Colonic mucosa (tissue), 4 donors: ENCODE data around the gene MDFI. TPM values are rescaled to one million over a fixed set of nuclear protein-coding genes. Genes with fewer than 3 reads are reported as not detected.

ENCODE experiments used
- DNase-seq: peaks from one replicate; pipeline ENCODE4 v3.0.0-alpha.2; 2020
- H3K27ac ChIP-seq: fragments of 200-600 bp; one replicate; pipeline ENCODE4 v1.8.0; 2021
- H3K27me3 ChIP-seq: fragments of 200-600 bp; one replicate; pipeline ENCODE4 v1.8.0; 2021
- H3K36me3 ChIP-seq: fragments of 200-600 bp; one replicate; pipeline ENCODE4 v1.8.0; 2021
- H3K4me1 ChIP-seq: fragments of 200-600 bp; one replicate; pipeline ENCODE4 v1.8.0; 2021; ENCODE audit warnings: mild to moderate bottlenecking
- H3K4me3 ChIP-seq: fragments of 200-600 bp; one replicate; pipeline ENCODE4 v1.8.0; 2021
- H3K9ac ChIP-seq, 2 donors: one replicate each; pipeline ENCODE4 v1.7.0; 2013; ENCODE audit warnings: control low read depth in 2 of 2, low read depth in 2 of 2, low read length in 2 of 2
- H3K9me3 ChIP-seq: fragments of 200-600 bp; one replicate; pipeline ENCODE4 v1.8.0; 2021
- CTCF ChIP-seq: fragments of 200-600 bp; IDR thresholded peaks from one replicate; pipeline ENCODE4 v1.8.0; 2022; ENCODE audit warnings: antibody characterized with exemption, mild to moderate bottlenecking
- intact Hi-C: fragments of 100-400 bp; cut with DNase I; formaldehyde crosslinking; loops from one replicate; pipeline ENCODE4 v1.14.1; 2022
- total RNA-seq, 2 donors: library from RNA; stranded (reverse); fragmentation: NEBNext Ultra II Directional in 1 of 2; extraction: Animal tissue kit (Norgen Biotek cat#: 25700) in 1 of 2; gene quantifications; one replicate each; pipeline ENCODE4 v1.2.1, GENCODE V29; 2021
- donor health status: healthy.
- donor health status: DM: no; HTN: no; CAD: no.
- donor health status: DM: no; HTN: no; CAD: no.

Gene MDFI
- total RNA-seq, 2 donors from 2014 or later: 1.1 to 1.9 TPM

GRCh38 chr6:41696788-41697187 lies 58.5 kb downstream of the MDFI start:
- Histone ChIP-seq H3K27me3 (no peaks in the 10 kb centered on the region), H3K4me1 (no peaks in the 10 kb centered on the region), H3K27ac (no peak overlapping the region), H3K4me3 (no peak overlapping the region), H3K36me3 (no peaks in the 10 kb centered on the region), H3K9ac (no peak overlapping the region), H3K9me3 (no peaks in the 10 kb centered on the region)
- TF ChIP-seq CTCF: no peak
- intact Hi-C loops: no loop called here
- no peak for DNase-seq

- no peak for DNase-seq
- Histone ChIP-seq H3K9me3 (no peaks in the 10 kb centered on the region), H3K4me3 (no peak overlapping the region), H3K27ac (no peak overlapping the region), H3K27me3 (no peaks in the 10 kb centered on the region), H3K36me3 (no peaks in the 10 kb centered on the region), H3K9ac (no peak overlapping the region), H3K4me1 (no peaks in the 10 kb centered on the region)
- intact Hi-C loops: no loop called here
- no peak for TF ChIP-seq CTCF
These were observed 59.9 kb downstream of the MDFI start for GRCh38 chr6:41697861-41698781.

GRCh38 chr6:41699063-41699462 lies 60.8 kb downstream of the MDFI start:
- H3K27ac ChIP-seq: no peak overlapping the region
- no peaks in the 10 kb centered on the region for H3K27me3 ChIP-seq
- no peaks in the 10 kb centered on the region for H3K9me3 ChIP-seq
- DNase-seq: no peak
- no peak overlapping the region for H3K4me3 ChIP-seq
- no peak overlapping the region for H3K9ac ChIP-seq
- H3K36me3 ChIP-seq: no peaks in the 10 kb centered on the region
- intact Hi-C loops: no loop called here
- no peaks in the 10 kb centered on the region for H3K4me1 ChIP-seq
- TF ChIP-seq CTCF: no peak

- Histone ChIP-seq H3K27ac (no peak overlapping the region), H3K27me3 (no peaks in the 10 kb centered on the region)
These were observed 62.4 kb downstream of the MDFI start for GRCh38 chr6:41700463-41701347.

More at GRCh38 chr6:41700463-41701347, 62.4 kb downstream of the MDFI start:
- no peak for DNase-seq
- TF ChIP-seq CTCF: no peak
- intact Hi-C loops: no loop called here
- H3K4me3 ChIP-seq: no peak overlapping the region
- H3K9me3 ChIP-seq: no peaks in the 10 kb centered on the region
- H3K9ac ChIP-seq: no peak overlapping the region
- H3K4me1 ChIP-seq: peaks cover 15% of the 10 kb centered on the region
- no peaks in the 10 kb centered on the region for H3K36me3 ChIP-seq
